H1 (cell line): ENCODE measurements around the gene COX5B.

Source experiments
- EGR1 ChIP-seq: IDR thresholded peaks from 2 replicates; pipeline ENCODE4 v1.6.1; 2011; ENCODE audit warnings: low read depth, low read length, borderline replicate concordance
- EP300 ChIP-seq, 2 experiments: IDR thresholded peaks; 1 replicate in 1 of 2; 2 replicates in 1 of 2; pipeline ENCODE4 v1.6.1; 2011 to 2012; ENCODE audit warnings: low read depth in 2 of 2, low read length in 2 of 2, mild to moderate bottlenecking in 2 of 2, borderline replicate concordance in 1 of 2, inconsistent platforms in 1 of 2, moderate library complexity in 1 of 2
- EZH2 ChIP-seq: fragments of 200-600 bp; sonication (generic); IDR thresholded peaks from 2 replicates; pipeline ENCODE4 v1.7.1; 2012; ENCODE audit warnings: low read depth, mild to moderate bottlenecking, moderate library complexity, low read length, inconsistent platforms; ENCODE audit not compliant: severe bottlenecking
- FOSL1 ChIP-seq: IDR thresholded peaks from 2 replicates; pipeline ENCODE4 v1.6.1; 2011; ENCODE audit warnings: mild to moderate bottlenecking, low read depth, low read length, moderate library complexity; ENCODE audit not compliant: insufficient read depth
- JUN ChIP-seq: IDR thresholded peaks from 2 replicates; pipeline ENCODE4 v1.6.1; 2011; ENCODE audit warnings: low read depth, mild to moderate bottlenecking, improper control_type of control experiment, low read length
- KDM1A ChIP-seq: fragments of 200-600, 300-600 bp; sonication (generic); IDR thresholded peaks from 2 replicates; pipeline ENCODE4 v1.7.1; 2016; ENCODE audit warnings: mild to moderate bottlenecking, low read length, borderline replicate concordance
- SIX5 ChIP-seq: IDR thresholded peaks from 2 replicates; pipeline ENCODE4 v1.6.1; 2011; ENCODE audit warnings: mild to moderate bottlenecking, low read depth, low read length
- SP2 ChIP-seq: IDR thresholded peaks from 2 replicates; pipeline ENCODE4 v1.6.1; 2012; ENCODE audit warnings: mild to moderate bottlenecking, low read length, inconsistent platforms
- TF ChIP-seq, protein P1 (sequence below): IDR thresholded peaks from 2 replicates; pipeline ENCODE4 v1.6.1; 2012; ENCODE audit warnings: inconsistent platforms
- TF ChIP-seq, protein P2 (sequence below), 3 experiments: IDR thresholded peaks; 1 replicate in 2 of 3; 2 replicates in 1 of 3; pipeline versions ENCODE4 v1.5.1 to v1.6.1; 2011; ENCODE audit warnings: low read length in 3 of 3, mild to moderate bottlenecking in 3 of 3, inconsistent platforms in 2 of 3, low read depth in 1 of 3, moderate library complexity in 1 of 3; ENCODE audit not compliant: insufficient read depth in 1 of 3; ENCODE audit errors: control extremely low read depth in 1 of 3
- TF ChIP-seq, protein P3 (sequence below): IDR thresholded peaks from 2 replicates; pipeline ENCODE4 v1.6.1; 2011; ENCODE audit warnings: low read length, improper control_type of control experiment

DNA sequence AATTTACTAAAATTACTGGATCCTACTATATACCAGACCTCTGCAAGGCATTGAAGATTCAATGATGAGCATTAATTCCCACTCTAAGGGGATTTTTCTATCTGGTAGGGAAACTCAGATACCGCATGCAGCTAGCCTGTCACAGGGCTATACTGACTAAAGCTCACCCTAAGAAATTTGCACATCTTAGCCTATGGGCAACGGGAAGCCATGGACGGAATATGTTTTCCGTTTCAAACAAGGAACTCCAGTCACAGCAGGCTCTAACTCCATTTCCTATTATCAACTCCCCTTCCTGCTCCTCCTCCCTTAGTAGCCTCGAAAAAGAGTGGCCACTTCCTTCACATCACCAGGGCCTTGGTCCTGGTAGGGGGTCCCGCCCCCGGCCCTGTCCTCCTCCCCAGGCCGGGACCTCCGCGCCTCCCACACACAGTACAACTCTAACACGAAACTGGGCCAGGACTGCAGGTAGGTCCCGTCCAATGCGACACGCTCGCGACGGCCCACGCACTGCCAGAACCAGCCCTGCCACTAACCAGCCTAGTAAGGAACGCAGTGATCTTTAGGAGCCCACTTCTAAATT lies 659 bp upstream of the COX5B start:
- no peak for TF ChIP-seq SP2
- TF ChIP-seq, protein P1, sequence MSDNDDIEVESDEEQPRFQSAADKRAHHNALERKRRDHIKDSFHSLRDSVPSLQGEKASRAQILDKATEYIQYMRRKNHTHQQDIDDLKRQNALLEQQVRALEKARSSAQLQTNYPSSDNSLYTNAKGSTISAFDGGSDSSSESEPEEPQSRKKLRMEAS = no peak
- TF ChIP-seq, protein P2, sequence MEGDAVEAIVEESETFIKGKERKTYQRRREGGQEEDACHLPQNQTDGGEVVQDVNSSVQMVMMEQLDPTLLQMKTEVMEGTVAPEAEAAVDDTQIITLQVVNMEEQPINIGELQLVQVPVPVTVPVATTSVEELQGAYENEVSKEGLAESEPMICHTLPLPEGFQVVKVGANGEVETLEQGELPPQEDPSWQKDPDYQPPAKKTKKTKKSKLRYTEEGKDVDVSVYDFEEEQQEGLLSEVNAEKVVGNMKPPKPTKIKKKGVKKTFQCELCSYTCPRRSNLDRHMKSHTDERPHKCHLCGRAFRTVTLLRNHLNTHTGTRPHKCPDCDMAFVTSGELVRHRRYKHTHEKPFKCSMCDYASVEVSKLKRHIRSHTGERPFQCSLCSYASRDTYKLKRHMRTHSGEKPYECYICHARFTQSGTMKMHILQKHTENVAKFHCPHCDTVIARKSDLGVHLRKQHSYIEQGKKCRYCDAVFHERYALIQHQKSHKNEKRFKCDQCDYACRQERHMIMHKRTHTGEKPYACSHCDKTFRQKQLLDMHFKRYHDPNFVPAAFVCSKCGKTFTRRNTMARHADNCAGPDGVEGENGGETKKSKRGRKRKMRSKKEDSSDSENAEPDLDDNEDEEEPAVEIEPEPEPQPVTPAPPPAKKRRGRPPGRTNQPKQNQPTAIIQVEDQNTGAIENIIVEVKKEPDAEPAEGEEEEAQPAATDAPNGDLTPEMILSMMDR (IDR thresholded peaks at IDR 0.05; ENCODE audit: control extremely low read depth in 1 of 3, insufficient read depth in 1 of 3, low read depth in 1 of 3, low read length in 3 of 3) = no peak
- no peak for TF ChIP-seq FOSL1
- TF ChIP-seq KDM1A = no peak
- no peak for TF ChIP-seq SIX5
- no peak for TF ChIP-seq EZH2
- no peak for TF ChIP-seq EP300 (IDR thresholded peaks at IDR 0.05; ENCODE audit: borderline replicate concordance in 1 of 2, low read depth in 2 of 2, low read length in 2 of 2)
- TF ChIP-seq JUN = no peak
- TF ChIP-seq, protein P3, sequence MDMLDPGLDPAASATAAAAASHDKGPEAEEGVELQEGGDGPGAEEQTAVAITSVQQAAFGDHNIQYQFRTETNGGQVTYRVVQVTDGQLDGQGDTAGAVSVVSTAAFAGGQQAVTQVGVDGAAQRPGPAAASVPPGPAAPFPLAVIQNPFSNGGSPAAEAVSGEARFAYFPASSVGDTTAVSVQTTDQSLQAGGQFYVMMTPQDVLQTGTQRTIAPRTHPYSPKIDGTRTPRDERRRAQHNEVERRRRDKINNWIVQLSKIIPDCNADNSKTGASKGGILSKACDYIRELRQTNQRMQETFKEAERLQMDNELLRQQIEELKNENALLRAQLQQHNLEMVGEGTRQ = no peak
- TF ChIP-seq EGR1 = peak; percentile 63; the same call in 1 of the 2 replicates
